ENCODE data around the gene HUS1B.
"Not testable (repeated sequence)": the region's sequence is repeated elsewhere in the genome, so short reads cannot be mapped to it uniquely, and the experiment has no call there.

HUS1B gene

DNA sequence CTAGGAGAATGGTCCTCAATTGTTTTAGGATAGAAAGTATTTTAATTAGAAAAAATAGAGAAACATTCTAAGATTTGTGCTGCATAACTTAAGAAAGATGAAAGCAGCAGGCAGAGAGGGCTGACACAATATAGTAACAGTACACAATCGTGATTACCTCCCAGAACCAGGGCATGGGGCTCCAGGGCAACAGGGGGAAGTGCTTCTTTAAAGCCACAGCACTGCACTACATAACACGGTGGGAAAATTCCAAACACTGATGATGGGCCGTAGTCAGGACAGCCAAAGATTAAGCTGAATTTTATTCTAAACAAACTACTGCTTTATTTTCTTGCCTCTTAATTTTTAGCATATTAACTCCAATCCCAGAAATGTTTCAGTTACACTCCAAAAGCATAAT is 21.6 kb upstream of the HUS1B start:
- no peak for DNase-seq

DNA sequence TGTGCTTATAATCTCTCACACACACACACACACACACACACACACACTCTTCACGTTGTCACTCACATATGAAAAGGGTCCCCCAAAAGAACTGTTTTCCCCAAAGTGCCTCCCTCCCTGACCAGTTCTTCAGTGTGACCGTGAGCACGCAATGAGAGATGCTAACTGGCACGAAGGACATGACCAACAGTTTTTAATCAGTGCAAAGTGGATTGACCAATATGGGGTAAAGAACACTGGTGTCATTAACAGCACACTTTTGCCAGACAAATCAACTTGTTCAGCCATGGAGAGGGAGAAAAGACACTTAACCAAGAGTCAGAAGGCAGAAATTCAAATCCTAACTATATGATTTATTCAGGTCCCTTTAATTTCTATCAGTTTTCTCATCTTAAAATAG is 21.0 kb upstream of the HUS1B start:
- DNase-seq, result no peak

DNA sequence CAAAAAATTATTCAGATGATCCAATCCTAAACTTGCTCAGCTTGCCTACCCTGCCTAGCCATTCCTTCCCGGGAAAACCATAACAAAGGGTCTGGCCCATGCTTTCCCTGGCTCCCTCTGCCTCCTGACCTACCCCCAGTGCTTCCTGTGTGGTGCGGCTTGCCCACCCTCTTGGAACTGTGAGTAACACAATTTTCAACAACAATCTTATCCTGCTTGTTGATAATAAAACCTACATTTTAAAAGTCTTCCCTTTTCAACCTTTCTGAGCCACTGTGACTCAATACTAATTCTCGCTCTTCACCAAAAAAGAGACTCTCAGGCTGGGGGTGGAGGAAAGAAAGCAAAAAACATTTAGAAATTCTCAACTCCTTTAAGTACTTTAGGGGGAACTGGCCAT is 18.1 kb upstream of the HUS1B start:
- DNase-seq, result no peak

DNA sequence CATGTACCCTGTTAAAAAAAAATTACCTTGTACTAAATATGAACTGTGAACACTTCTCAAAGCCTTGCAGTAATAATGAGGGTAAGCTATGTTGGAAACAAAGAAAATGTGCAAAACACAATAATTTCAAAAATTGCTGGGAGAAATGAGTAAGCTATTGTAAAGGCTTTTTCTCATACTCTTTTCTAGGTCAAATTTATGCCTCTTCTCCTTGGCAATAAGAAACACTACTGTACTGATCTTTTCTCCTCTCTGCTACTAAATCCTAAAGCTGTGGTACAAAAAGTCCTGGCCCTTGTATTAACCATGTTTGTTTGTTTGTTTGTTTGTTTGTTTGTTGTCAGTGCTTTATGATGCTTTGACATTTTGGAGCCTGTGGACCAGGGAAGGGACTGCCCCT is 17.5 kb upstream of the HUS1B start:
- DNase-seq, result no peak

DNA sequence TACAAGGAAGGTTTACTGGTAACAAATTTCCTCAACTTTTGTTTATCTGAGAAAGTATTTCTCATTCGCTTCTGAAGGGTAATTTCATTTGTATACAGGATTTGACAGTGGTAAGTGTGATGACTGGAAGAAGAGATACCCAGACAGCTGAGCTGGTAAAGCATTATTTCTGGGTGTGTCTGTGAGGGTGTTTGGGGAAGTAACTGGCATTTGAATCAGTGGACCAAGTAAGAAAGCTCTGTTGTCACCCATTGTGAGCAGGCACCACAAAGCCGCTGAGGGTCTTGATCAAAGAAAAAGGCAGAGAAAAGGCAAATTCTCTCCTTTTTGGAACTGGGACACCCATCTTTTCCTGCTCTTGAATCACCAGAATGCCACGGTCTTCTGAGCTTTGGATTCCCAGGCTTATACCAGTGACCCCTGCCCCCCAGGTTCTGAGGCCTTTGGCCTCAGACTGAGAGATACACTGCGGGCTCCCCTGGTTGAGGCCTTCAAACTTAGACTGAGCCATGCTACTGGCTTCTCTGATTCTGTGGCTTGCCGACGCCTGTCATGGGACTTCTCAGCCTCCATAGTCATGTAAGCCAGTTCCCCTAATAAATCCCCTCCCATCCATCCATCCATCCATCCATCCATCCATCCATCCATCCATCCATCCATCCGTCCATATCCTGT is 10.5 kb upstream of the HUS1B start:
- DNase-seq, result no peak

DNA sequence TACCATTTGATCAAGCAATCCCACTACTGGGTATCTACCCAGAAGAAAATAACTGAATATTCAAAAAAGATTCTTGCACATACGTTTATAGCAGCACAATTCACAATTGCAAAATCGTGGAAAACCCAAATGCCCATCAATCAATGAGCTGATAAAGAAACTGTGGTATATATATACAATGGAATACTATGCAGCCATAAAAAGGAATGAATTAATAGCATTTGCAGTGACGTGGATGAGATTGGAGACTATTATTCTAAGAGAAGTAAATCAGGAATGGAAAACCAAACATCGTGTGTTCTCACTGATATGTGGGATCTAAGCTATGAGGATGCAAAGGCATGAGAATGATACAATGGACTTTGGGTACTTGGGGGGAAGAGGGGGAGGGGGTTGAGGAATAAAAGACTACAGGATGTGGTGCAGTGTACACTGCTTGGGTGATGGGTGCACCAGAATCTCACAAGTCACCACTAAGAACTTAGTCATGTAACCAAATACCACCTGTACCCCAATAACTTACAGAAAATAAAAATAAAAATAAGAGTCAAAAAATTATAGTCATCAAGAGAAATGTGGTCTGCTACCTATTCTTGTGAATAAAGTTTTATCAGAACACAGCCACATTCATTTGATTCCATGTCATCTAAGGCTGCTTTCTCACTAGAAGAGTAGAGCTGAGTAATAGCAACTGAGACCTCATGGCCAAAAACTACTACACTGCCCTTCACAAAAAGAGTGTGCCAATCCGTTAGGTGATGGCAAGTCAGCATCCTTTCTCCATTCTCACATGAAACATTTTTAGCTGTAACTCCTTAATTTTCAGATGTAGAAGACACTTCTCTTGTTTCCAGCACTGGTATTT is 8.7 kb upstream of the HUS1B start:
- DNase-seq, result no peak

DNA sequence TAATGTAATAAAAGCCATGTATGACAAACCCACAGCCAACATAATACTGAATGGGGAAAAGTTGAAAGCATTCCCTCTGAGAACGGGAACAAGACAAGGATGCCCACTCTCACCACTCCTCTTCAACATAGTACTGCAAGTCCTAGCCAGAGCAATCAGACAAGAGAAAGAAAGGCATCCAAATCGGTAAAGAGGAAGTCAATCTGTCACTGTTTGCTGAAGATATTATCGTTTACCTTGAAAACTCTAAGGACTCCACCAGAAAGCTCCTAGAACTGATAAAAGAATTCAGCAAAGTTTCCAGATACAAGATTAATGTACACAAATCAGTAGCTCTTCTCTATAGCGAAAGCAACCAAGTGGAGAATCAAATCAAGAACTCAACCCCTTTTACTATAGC is 6.9 kb upstream of the HUS1B start:
- DNase-seq, result not testable (repeated sequence)

DNA sequence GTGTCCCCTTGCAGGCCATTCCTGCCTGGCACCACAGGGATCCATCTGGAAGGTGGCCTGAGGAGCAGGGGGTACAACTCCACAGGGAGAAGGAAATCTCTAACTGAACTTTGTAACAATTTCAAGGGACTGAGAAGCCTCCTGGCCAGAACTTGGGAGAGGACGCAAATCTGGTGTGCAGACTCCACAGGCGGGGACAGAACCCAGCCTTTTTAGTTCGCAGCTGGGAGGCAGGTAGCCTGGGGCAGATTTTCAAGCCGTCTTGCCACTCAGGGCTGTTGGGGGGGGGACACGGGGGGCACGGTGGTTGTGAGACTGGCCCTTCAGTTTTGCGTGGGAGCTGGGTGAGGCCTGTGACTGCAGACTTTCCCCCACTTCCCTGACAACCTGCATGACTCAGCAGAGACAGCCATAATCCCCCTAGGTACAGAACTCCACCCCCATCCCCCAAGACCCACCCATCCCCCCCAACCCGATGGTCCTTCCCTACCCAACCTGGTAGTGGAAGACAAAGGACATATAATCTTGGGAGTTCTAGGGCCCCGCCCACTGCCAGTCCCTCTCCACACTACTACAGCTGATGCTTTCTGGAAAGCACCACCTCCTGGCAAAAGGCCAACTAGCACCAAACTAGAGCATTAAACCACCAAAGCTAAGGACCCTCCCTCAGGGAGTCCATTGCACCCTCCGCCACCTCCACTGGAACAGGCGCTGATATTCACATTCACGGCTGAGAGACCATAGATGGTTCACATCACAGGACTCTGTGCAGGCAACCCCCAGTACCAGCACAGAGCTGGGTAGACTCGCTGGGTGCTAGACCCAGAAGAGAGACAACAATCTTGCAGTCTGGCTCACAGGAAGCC is 3.0 kb upstream of the HUS1B start:
- DNase-seq, result no peak

DNA sequence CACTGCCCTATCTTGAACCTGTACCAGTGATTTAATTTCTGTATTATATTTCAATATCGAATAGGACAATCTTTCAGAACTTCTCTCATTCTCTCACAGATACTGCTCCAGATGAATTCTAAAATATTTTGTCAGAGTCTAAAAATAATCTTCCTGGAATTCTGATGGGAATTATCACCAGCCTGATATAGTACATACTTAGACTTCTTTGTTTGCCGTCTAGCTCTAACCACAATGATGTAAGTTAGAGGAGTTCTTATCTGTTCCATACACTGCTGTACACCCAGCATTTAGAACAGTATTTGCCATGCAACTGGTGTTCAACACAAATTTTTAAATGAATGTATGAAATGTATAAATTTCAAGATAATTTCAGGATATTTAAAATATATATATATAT is 1.3 kb upstream of the HUS1B start:
- peak; percentile 4 for DNase-seq

DNA sequence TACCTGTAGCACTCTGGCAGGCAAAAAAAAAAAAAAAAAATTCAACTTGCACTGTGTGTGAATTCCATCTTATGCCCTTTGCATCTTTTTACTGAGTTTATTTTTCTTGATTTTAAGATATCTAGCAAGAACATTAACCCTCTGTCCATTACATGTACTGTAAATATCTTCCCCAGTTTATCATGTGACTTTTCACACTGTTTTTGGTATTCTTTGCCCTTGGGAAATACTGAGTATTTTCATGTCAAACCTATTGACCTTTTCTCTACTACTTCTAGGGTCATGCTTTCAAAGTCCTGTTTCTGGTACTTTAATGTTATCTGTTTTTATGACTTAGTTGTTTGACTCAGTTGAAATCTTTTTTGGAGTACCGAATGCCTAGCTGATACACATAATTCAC is 843 bp upstream of the HUS1B start:
- DNase-seq, result no peak

DNA sequence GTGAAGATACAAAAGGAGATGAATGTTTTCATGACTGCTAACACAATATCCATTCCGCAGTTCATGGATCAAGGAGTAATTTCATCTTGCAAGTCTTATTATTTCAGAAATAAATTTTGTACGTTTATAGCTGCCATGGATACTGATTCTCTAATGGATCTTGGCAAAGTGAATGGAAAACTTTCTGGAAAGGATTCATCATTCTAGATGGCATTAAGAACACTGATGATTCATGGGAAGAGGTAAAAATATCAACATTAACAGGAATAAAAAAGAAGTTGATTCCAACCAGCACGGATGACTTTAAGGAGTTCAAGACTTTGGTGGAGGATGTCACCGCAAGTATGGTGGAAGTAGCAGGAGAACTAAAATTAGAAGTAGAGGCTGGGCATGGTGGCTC is 2.8 kb downstream of the HUS1B start:
- DNase-seq, result no peak

DNA sequence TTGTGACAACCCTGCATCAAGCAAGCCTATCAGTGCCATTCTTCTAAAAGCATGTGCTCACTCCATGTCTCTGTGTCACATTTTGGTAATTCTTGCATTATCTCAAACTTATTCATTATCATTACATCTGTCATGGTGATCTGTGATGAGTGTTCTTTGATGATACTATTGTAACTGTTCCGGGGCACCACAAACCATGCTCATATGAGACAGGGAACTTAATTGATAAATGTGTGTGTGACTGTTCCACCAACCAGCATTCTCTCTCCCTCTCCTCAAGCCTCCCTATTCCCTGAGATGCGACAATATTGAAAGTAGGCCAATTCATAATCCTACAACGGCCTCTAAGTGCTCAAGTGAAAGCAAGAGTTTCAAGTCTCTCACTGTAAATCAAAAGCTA is 4.0 kb downstream of the HUS1B start:
- no peak for DNase-seq

DNA sequence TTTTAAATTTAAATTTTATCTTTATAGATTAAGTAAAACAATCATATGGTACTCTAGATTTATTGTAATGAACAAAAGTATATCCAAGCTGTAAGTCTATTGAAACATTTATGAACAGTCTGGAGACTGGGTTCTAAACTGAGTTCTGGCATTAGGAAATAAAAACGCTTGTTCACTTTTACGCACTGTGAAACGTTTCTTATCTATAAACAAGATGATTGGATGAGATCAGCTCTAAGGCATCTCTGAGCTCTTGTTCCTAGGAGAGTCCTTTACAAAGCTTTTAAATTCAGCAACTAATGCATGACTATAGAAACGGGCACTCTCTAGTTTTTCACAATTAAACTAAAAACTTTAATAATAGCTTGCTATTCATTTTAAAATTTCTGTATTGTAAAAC is 6.8 kb downstream of the HUS1B start:
- DNase-seq, result no peak

DNA sequence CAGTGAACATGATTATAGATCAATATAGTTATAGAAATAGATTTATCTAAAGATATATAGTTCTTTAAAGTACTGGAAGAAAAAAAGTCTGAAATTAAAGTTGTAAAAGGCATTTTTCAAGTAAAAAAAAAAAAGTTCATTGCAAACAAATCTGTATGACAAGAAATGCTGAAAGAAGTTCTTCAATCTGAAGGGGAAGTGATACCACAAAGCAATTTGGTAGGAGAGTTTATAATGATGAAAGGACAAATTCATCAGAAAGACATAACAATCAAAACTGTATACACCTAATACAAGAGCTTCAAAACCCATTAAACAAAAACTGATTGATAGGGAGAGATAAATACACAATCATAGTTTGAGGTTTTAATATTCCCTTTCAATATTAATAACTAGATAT is 14.1 kb downstream of the HUS1B start:
- DNase-seq, result no peak

DNA sequence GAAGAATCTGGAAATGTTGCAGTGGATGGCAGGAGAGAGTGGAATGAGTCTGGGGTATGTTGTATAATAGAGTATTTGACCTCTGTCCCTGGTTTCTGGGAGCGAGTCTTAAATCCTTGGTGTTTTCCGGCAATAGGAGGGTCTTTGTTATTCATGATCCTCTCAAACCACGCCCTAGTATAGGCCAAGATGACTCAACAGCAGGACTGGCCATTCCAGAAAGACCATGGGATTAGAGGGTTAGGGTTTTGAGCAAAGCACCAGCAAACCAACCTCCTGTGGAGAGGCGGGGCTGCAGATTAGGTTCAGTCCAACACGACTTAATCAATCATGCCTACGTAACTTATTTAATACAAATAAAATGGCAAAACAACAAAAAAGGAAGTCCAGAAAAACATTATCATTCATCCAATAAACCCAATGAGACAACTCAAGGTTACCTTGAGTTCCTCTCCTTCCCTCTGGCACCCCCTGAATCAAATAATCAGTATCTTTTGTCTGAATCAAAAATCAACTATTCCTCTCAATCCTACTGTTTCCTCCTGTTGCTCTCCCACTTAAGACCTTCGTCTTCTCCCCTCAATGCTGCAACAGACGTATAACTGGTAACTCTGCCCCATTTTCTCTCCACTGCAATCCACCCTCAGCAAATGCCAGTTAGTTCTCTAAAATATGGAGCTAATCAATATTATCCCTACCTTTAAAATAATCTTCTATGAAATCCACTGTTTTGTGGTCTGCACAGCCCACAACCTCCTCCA is 15.5 kb downstream of the HUS1B start:
- no peak for DNase-seq

DNA sequence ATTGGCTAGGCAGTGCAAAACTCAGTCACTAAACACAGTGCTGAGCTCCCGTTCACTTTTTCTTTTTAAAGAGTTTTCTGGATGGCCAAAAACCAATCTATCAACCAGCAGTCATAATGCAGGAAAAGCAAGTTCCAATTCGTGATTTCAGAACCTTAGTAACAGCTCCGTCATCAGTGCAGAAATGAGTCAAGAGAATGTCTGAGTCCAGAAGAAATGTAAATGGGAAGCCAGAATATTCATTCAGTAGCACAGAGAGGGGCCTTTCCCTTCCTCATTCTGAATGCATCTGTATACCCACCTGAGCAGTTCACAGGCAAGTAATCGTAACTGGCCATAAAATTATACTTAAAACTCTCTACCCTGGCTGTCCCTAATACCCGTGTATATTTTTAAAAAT is 20.4 kb downstream of the HUS1B start:
- DNase-seq, result no peak

DNA sequence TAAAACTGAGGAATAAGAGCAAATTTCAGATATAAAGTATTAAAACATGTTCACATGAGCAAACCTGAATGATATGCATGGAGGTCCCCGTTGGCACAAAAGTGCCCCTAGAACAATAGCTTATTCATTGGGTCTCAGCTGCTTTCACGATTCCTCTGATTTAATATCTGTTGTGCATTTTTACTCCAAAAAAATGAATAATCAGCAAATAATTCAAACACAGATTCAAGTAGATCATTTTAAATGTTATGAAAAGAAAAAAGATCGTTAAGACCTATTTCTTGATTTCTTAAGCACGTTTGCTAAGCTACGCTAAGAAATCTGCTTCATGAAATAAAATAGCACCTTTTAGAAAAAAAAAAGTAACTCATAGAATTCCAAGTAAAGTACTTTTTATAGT is 21.7 kb downstream of the HUS1B start:
- no peak for DNase-seq

DNA sequence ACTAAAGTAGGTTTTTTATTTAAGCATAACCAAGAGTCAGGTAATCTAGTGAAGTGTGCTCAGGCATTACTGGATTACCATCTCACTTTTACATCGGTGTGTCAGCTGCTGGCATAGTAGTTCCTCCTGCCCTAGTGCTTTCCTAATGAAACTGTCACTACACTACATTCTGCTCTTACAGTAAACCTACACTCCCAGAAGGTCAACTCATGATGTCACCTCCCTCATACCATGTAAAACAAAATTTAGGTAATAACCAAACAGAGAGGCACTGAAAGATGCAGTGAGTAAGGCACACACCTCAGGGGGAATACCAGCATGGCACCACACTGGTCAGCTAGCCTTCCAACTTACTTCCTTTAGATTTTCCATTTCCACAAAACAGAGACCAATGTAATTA is 23.3 kb downstream of the HUS1B start:
- DNase-seq, result no peak

DNA sequence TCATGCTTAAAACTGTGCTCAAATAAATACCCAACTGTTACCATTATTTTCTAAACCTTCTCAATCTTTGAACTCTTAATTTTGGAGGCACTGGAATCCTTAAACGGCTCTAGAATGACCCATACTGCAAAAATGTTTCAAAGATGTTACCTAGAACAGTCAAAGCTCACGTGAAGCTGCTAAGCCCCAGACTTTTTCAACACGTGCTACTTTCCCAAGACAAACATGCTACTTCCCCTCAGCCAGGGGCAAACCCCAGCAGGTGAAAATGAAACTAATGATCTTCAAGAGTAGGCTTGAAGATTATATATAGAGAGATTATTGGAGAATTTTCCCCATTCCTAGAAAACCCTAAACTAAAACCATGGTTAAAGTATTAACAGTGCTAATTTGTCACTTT is 28.1 kb downstream of the HUS1B start:
- DNase-seq, result no peak

DNA sequence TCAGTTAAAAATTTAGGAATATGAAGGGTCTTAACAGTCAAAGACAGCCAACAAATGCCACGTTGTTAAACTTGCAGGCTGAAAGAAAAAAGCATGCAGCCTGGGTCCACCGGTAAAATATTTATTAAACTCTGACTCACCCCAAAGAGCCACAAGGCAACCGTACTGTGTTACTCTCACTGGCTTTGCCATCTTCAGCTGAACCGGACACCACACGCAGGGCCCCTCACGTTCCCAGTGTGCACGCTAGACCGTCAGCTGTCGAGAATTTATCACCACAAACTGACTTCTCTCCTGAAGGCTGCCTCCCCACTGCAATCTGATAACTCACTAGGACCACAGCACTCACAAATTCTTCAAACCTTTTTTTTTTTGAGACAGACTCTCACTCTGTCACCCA is 30.7 kb downstream of the HUS1B start:
- peak; percentile 4 for DNase-seq

DNA sequence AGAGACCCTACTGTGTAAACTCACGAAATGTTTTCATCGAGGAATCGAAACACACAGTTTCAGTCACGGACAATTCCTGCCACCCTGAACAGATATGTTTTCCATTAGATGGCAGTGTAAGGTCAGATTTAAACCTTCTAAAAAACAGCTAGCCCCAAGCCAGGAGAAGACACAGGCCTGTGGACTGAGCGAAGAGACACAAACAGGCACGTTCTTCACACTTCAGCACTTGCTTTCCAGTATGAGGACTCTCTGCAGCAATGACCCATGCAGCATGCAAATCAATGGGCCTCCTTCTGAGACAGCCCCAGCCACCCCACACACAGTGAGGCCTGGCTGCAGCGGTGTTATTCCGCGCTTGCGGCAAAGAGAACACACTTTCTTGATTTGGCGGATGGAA is 31.9 kb downstream of the HUS1B start:
- peak; percentile 27 for DNase-seq

DNA sequence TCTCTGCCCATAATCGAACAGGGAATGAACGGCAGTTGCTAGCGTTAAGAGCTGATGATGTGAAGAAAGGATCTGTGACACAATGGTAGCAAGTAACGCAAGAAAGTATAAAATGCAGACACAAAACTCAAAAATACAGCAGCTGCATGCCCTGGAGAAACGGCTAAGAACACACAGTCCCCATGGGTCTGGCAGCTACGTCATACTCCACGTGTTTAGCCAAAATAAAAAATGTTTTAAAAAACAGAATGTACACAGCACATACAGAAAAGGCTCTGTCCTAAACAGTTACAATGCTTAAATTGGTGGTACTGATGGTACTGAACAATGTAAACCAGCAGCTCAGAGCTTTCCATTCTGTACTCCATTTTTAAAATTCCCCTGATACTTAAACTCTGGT is 34.4 kb downstream of the HUS1B start:
- DNase-seq, result no peak

DNA sequence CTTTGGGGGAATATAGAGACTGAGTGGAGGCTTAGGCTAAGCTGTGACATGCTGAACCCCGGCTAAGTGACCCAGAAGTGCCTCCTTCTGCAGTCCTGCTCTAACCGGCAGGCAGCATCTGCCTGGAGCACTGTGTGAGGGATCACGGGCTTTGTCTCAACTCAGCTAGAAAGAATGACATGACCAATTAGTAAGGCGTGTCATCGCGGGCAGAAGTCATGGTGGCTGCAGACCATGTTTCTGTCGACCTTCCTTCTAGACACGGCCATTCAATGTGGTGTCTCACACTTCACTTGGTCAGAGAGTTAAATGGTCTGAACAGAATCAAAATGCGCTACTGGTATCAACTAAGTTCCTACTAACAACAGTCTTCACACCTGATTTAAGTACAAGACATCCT is 35.0 kb downstream of the HUS1B start:
- DNase-seq, result no peak
